Fibroblast of pulmonary artery (primary cell): ENCODE measurements around the gene LMAN2.

Source experiments
- DNase-seq: peaks from one replicate; pipeline ENCODE4 v3.0.0-alpha.2; 2010; ENCODE audit warnings: low read depth
- H3K4me3 ChIP-seq: replicated peaks from 2 replicates; pipeline ENCODE4 v1.5.1; 2011; ENCODE audit warnings: low read depth, mild to moderate bottlenecking, control low read depth, low read length, moderate library complexity
- TF ChIP-seq, protein P1 (sequence below): IDR thresholded peaks from 2 replicates; pipeline ENCODE4 v1.5.1; 2011; ENCODE audit warnings: mild to moderate bottlenecking, control low read depth, low read length, inconsistent platforms; ENCODE audit errors: missing control alignments

Gene LMAN2, protein sequence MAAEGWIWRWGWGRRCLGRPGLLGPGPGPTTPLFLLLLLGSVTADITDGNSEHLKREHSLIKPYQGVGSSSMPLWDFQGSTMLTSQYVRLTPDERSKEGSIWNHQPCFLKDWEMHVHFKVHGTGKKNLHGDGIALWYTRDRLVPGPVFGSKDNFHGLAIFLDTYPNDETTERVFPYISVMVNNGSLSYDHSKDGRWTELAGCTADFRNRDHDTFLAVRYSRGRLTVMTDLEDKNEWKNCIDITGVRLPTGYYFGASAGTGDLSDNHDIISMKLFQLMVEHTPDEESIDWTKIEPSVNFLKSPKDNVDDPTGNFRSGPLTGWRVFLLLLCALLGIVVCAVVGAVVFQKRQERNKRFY

DNA sequence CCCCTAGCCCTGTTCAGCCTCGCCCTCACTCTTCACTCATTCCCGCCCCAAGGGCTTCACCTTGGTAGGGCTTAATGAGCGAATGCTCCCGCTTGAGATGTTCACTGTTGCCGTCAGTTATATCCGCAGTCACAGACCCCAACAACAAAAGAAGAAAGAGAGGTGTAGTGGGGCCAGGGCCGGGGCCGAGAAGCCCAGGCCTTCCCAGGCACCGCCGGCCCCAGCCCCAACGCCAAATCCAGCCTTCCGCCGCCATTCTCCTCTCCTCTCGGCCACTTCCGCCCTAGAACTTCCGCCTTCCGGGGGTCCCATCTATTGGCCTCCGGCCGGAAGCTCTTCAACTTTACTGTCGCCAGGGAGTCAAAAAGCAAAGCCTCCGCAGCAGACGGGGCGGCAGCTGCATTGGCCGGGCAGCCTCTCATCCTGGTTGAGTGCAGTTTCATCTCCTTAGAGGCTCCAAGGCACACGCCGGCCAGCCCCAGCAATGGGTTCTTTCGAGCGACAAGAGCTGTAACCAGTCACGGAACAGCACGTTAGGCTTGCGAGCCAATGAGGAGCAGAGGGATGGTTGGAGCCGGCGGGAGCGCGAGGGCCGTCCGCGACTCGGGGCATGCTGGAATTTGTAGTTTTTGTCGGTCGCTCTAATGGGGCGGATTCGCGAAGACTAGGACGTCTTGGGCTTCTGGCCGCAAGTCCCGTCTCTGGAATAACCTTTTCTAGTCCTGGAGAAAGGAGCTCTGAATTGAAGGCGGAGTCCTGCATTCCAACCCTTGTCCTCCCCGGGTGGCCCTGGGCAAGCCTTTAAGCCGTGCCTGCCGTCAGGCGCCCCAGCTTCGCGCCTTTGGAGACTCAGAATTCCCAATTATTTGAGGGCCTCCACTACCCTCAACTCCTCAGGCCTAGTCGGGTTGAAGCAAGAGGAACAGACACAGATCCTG lies at the start of gene LMAN2:
LMAN2 (minus strand) TSS at position 277 of the 938 bp plus-strand sequence; CDS start at position 256, 21 bp downstream.
- H3K4me3 ChIP-seq: peak within 1 kb of the TSS; percentile 100
- peak; percentile 97 for DNase-seq
- TF ChIP-seq, protein P1, sequence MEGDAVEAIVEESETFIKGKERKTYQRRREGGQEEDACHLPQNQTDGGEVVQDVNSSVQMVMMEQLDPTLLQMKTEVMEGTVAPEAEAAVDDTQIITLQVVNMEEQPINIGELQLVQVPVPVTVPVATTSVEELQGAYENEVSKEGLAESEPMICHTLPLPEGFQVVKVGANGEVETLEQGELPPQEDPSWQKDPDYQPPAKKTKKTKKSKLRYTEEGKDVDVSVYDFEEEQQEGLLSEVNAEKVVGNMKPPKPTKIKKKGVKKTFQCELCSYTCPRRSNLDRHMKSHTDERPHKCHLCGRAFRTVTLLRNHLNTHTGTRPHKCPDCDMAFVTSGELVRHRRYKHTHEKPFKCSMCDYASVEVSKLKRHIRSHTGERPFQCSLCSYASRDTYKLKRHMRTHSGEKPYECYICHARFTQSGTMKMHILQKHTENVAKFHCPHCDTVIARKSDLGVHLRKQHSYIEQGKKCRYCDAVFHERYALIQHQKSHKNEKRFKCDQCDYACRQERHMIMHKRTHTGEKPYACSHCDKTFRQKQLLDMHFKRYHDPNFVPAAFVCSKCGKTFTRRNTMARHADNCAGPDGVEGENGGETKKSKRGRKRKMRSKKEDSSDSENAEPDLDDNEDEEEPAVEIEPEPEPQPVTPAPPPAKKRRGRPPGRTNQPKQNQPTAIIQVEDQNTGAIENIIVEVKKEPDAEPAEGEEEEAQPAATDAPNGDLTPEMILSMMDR: no peak

- H3K4me3 ChIP-seq: no peak within 1 kb of the TSS
- TF ChIP-seq, protein P1: no peak
- peak; percentile 39 for DNase-seq
Observed at GRCh38 chr5:177399997-177400868, 48.8 kb upstream of the LMAN2 start, which contains the start of gene PFN3. Gene PFN3, minus strand, starts transcription at chr5:177400661. Its CDS starts 85 bp downstream, at chr5:177400576.

DNA sequence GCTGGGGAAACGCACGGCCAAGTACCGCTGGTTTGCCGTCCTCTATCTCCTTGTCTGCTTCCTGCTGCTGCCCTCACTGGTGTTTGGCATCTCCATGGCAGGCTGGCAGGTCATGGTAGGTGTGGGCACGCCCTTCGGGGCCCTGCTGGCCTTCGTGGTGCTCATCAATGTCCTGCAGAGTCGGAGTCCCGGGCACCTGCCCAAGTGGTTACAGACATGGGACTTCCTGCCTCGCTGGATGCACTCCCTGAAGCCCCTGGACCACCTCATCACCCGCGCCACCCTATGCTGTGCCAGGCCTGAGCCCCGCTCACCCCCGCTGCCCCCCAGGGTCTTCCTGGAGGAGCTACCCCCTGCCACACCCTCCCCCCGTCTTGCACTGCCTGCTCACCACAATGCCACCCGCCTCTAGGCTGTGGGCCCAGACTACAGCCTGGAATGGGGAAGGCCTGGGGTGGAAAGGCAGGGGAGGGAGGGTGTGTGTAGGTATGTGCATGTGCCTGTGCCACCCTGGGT lies 46.5 kb upstream of the LMAN2 start:
- DNase-seq: no peak
- TF ChIP-seq, protein P1: no peak
- H3K4me3 ChIP-seq: no peak overlapping the region

DNA sequence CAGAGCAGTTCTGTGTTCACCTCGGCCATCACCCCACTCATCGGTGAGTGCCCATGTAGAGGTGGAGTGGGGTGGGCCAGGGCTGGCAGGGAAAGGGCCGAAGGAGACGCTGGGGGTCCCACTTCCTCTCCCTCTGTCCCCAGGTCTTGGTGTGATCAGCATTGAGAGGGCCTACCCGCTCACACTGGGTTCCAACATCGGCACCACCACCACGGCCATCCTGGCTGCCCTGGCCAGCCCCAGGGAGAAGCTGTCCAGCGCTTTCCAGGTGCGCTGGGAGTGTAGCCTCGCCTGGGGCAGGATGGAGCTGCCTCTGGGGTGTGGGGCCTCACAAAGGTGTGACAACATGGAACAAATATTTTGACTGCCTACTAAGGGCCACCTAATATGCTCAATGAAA lies 45.3 kb upstream of the LMAN2 start:
- TF ChIP-seq, protein P1: no peak
- no peak overlapping the region for H3K4me3 ChIP-seq
- DNase-seq: no peak

DNA sequence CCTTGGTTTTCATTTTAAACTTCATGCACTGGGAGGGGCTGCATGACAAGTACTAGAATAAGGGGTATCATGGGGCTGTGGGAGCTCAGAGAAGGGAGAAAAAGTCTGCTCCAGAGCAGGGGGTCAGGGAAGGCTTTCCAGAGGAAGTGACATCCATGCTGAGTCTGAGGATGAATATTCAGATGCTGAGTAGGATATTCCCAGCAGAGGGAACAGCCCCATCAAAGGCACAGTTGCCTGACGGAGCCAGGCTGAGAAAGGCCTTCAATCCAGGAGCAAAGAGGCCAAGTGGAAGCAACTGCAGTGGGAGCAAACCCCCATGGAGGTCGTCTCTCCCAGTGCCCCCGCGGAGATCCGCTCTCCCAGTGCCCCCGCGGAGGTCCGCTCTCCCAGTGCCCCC lies 44.6 kb upstream of the LMAN2 start:
- DNase-seq: no peak
- TF ChIP-seq, protein P1: no peak
- no peak overlapping the region for H3K4me3 ChIP-seq

DNA sequence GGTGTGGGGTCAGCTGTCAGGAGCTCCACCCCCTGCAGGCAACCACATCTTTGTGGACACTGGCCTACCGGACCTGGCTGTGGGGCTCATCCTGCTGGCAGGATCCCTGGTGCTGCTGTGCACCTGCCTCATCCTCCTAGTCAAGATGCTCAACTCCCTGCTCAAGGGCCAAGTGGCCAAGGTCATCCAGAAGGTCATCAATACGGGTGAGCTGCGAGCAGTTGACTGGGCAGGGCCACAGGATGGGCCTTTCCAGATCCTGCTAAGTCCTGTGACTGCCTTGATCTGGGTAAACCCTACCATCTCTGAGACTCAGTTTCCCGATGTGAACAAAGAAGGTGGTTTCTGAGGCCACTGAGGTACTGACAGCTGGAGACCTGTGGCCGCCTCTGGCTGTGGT lies 42.5 kb upstream of the LMAN2 start:
- TF ChIP-seq, protein P1: no peak
- no peak for DNase-seq
- no peak overlapping the region for H3K4me3 ChIP-seq
